ENCODE data around the gene LMF1.

The LMF1 gene

DNA sequence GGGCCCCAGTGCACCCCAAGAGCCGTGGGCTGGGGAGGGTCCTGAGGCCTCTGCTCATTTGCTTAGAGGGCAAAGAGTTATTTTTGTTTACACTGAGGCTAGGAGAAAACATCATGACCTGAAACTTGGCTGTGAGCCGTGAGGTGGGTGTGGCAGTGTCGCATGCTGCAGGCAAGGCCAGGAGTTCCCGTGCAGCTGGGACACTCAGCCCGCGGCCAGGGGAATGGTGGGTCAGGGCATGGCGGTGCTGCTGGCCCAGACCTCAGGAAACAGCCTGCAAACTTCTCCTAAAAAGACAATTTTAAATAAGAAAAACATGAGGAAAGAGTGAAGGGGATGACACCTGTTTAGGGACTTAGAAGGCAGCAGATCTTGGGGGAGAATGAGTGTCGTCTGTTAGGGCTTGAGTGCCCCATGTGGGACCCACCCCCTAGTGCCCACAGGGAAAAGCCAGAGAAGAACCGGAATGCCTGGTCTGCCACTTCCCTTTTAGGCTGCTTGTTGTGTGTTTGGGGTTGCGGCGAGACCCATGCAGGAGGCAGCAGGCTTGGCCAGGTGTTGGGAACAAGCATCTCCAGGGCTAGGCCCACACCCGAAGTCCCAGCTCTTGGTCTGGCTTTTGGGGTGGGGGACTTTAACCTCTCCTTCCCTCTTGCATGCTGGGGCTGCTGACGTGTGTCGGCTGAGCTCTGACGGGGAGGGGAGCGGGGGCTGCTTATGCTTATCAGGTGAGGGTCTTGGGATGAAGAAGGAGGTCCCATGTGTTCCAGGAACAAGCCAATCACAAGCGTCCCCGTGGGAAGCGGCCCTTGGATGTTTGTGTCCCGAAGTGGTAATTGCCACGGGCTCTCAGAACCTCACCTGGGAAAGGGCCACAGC, 89.3 kb downstream of the LMF1 start:
- no peak for DNase-seq (ENCODE audit: low read depth in 2 of 2)

DNA sequence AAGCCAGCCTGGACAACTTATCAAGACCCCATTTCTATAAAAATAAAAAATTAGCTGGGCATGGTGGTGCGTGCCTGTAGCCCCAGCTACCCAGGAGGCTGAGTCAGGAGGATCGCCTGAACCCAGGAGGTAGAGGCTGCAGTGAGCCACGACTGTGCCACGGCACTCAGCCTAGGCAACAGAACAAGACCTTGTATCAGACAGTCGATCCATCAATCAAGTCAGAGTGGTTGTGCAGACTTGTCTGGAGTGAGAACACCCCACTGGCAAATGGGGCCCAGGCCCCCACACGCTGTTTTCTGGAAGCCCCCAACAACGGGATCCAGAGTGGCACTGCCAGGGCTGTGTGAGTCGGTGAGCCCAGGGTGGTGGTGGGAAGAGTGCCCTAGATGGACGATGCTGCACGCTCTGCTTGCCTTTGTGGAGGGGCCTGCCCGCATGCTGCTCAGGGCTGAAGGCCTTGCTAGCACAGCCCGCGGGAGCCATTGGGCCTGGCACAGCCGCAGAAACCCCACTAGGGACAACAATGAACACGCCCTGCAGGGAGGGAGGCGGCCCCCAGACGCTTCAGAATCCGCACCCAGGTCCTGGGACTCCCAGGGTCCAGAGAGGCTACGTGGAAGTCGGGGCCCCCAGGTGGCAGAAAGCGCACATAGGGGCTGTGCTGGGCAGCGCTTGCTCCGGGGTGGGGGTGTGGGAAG, 90.2 kb downstream of the LMF1 start:
- no peak for DNase-seq (ENCODE audit: low read depth in 2 of 2)

DNA sequence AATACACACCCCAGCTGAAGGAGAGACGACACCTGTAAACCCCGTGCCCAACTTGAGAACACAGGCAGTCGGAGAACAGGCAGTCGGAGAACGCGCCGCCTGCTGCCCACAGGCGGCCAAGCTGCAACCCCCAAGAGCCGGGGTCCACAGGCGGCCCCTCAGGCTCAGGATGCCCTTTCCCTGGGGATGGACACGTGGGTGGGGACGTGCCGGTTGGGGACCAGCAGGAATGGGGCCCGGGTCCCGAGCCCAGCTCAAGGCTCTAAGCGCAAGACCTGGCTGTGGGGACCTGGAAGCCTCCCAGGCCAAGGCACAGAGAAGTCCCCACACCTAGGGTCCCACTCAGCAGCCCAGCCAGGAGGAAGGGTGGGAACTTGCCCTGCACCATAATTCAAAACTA, 90.8 kb downstream of the LMF1 start:
- DNase-seq (ENCODE audit: low read depth in 2 of 2), result no peak

DNA sequence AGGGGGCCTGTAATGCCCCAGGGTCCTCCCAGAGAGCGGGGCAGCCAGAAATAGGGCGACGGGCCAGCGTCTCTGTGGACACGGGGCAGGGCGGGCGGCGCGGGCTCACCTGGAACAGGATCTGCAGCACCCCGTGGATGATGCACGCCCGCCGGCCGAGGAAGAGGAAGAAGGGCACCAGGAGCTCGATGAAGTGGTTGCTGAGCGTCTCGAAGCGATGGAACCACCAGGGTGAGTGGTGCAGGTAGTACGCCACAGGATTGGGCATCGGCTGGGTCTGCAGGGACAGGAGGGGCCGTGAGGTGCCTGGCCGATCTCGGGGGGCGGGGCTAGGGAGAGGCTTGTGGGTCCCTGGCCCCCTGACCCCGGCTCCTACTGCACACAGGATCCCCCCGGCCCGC, 91.3 kb downstream of the LMF1 start:
- no peak for DNase-seq (ENCODE audit: low read depth in 2 of 2)

DNA sequence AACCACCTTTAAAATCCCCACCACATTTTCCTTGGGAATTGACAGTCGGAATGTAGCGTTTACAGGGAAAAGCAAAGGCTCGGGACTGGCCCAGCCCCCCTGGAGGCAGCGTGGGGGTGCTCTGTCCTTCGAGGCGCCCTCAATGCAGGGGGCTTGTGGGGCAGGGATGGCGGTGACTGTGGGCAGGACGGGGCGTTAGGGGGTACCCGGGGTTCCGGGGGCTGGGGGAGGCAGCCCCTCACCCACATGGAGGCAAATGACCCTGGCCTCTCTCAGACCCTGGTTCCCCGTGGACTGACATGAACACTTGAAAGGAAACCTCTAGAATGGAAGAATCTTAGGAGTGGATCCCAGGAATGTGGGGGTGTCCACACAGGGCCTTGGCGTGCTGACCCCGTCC, 91.9 kb downstream of the LMF1 start:
- DNase-seq (ENCODE audit: low read depth in 2 of 2), result no peak

DNA sequence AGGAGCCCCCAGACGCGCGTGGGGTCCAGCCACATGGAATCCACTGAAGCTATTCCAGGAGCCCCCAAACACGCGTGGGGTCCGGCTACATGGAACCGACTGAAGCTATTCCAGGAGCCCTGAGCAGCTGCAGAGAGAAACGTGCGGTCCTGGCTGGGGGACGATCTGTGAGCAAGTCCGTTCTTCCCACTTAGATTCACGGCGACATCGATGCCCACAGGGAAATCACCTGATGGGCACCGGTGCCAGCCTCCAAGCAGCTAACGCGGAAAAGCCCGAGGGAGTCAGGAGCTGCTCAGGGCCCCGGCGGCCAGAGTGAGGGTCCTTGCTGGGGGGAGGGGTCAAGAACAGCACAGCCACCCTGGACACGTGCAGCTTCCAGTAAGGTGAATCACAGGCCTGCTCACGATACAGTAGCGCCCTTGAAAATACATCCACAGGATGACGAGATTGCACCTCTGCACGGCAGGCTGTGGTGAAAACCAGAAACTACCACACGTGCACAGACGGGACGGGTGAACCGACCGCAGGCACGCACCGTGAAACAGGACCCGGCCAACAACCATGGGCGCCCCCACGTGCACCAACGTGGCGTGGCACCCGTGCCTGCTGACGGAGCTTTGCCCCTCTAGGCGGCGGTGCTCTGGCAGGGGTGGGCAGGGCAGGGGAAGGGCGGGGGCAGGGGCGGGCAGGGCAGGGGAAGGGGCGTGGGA, 92.6 kb downstream of the LMF1 start:
- no peak for DNase-seq (ENCODE audit: low read depth in 2 of 2)

DNA sequence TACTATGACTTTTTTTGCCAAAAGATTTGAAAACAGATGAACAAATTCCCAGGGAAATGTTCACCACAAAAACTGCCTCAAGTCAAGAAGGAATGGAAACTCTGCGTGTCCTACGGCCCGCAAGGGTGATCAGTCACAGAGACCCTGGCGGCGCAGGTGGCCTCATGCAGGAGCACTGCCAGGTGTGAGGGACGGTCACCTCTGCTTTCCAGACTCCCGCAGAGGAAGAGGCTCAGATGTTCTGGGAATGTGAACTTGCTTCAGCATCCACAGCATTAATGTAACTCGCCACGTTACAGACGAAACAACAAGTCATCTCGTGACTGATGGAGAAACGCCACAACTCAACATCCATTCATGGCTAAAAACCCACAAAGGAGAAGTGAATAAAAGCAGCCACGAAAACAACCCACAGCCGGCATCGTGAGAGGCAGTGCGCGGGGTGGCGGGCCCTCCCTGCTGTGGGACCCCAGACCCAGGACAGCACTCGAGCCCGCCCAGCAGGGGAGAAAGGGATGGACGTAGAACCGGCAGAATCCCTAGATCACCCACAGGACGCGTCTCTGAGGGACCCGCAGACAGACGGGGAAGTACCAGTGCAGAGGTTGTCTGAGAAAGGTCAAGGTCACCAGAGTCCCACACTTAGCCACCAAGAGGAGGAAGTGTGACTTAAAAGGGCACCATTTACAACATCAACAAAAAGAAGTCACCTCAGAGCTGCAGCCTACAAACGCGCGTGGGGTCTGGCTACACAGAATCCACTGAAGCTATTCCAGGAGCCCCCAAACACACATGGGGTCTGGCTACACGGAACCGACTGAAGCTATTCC, 93.3 kb downstream of the LMF1 start:
- no peak for DNase-seq (ENCODE audit: low read depth in 2 of 2)

DNA sequence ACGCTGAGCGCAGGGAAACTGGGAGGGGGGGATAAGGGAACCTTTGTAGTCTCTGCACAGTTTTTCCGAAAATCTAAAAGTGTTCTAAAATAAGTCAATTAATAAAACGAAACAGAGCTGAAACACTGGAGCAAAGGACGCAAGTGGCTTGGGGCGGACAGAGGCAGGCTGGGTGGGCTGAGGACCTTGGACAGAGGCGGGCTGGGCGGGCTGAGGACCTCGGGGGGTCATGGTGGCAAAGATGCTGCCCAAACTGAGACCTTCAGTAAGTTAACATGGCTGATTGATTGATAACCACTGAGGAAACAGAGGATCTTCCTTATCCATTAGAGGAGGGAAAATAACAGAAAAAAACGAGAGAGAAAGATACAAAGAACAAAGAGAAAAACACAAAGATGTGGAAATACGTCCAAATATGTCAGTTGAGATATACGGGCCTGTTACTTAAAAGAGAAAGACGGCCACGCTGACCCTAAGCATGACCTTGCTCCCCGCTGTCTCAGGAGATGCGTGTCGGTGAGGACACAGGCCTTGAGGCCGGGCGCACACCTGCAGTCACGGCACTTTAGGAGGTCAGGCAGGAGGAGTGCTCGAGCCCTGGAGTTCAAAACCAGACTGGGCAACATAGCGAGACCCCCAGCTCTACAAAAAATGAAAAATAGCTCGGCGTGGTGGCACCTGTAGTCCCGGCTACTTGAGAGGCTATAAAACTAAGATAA, 94.1 kb downstream of the LMF1 start:
- no peak for DNase-seq (ENCODE audit: low read depth in 2 of 2)

DNA sequence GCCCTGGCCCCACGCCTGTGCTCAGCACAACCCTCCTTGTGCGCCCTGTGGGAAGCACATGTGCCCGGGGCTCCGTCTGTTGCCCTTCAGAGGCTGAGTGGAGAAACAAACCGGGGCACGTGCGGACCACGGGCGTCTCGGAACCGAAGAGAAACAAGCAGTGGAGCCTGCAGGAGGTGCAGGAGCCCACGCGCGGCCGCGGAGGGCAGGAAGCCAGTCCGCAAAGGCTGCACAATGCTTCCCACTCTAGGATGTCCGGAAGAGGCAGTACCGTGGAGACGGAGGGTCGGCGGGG, 94.8 kb downstream of the LMF1 start:
- no peak for DNase-seq (ENCODE audit: low read depth in 2 of 2)

DNA sequence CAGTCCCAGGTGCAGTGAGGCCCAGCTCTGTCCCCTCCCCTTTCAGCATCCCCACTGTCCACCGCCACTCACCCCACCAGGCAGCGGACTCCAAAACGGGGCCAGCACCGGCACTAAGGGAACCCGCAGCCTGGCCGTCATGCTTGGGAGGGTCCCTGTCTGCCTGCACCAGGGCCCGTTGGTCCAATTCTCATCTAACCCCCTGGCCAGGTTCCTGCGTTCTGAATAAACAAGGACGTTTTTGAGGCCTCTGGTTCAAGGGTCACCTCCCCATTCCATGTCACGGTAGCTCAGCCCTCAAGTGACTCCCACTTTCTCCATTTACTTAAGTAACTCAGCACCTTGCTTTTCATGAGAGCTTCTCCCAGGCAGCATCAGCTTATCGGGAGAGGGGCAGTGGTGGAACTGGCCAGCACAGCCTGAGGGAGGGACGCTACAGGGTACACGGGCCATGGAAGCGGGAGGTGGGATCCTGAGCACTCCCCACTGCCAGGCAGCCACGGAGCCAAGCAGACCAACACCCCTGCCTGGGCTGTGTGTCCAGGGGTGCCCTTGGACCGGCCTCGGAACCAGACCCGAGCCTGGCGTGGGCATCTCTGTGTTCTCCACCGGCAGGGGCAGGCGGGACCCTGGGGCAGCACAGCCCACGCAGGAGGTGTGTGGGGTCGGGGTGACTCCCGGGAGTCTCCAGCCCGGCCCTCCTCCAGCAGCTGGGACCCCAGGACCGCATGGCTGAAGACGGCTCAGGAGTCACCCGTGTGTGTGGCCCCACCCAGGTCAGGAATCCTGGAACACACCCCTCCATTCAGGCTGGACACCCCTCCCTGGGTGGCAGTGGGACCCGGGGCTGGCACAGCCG, 95.4 kb downstream of the LMF1 start:
- DNase-seq (ENCODE audit: low read depth in 2 of 2), result no peak

DNA sequence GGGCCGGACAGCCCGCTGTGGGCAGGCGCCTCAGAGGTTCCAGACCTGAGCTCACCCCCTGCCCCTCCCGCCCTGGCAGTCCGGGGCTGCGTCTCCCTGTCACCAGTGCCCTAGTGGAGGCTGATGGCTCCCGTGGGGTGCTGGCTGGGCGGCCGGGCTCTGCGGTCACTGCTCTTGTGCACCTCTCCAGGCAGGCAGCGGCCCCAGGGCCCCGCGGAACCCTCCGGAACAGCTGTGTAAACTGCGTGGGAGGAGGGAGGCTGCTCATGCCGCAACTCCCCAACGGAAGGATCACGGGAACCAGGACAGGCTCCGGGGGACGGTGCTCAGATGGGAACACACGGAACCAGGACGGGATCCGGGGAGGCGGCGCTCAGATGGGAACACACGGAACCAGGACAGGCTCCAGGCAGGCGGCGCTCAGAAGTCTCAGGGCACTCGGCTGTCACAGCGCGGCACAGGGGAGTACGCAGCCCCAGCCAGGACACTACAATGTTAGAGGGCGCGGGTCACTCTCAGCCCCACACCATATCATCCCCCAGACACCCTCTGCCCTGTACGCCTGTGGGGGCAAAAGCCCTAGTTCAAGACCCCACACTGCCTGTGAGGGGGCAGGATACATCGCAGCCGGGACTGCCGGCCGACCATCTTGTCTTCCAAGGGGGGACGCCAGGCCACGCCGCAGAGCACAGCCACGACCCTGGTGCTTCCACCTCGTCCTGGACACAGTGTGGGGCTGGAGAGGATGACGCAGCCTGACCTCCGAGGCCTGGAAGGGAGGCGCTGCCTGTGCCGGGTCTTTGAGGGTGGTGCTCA, 96.2 kb downstream of the LMF1 start:
- DNase-seq (ENCODE audit: low read depth in 2 of 2), result no peak

DNA sequence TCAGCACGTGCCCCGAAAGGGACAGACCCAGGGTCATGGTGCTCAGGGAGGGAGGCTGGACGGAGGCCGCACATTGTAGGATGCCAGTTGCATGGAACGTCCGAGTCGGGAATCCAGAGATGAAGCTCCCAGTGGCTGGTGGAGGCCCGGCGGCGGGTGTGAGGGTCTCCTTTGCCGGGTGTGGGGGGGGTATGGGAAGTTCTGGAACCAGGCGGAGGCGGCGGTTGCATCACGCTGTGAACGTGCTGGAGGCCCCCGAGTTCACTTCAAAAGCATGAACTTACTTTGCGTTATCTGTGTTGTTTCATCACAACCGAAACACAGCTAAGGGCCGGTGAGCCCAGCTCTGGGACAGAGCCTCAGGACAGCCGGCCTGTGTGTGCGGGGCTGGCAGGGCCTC, 96.9 kb downstream of the LMF1 start:
- DNase-seq (ENCODE audit: low read depth in 2 of 2), result no peak

DNA sequence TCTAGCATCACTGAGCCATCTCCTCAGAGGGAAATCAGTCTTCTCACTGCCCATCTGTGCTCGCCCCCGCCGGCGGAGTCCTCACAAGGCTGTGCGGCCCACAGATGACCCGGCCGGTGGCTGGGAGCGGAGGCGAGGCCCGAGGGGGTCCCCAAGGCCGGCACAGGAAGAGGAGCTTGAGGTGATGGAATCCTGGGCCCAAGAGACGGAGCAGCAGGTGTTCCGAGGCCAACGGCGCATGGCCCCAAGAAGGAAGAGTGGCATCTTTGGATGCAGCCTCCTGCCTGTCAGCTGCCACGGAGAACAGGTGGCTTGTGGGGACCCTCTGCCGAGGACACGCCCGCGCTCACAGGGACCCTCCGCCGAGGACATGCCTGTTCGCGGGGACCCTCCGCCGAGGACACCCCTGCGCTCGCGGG, 97.5 kb downstream of the LMF1 start:
- DNase-seq (ENCODE audit: low read depth in 2 of 2), result no peak

DNA sequence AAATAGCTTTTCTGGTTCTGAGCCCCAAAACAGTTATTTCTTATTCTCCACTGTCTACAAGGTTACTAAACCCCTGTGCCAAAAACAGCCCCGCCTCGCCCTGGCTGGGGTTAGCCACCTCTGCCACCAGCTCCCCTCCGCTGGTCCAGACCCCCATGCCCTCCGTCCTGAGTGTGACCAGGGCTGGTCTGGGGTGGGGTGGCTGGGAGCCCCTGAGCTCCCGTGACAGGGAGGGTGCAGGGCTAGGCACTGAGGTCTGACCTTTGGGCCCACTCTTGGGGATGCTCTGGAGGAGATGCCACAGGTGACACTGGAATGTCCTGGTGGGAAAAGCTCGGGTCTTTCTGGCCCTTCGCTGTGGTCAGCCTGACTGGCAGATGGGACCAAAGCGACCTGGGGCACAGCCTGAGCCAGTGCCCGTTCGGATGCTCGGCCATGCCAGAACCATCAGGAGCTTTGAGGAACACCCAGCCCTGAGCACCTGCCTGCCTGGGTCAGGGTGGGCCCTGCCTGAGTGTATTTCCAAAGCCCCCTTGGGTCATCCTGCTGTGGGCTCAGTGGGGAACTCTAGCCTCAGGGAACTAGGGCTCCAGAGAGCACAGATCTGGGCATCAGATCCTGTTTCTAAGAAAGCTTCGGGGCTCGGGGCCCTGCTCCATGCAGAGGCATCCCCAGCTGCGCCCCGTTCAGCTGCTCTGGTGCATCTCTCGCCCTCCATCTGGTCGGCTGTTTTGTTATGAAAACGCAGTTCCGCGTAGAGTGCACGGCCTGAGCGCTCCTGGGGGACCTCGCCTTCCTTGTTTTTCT, 98.1 kb downstream of the LMF1 start:
- no peak for DNase-seq (ENCODE audit: low read depth in 2 of 2)

DNA sequence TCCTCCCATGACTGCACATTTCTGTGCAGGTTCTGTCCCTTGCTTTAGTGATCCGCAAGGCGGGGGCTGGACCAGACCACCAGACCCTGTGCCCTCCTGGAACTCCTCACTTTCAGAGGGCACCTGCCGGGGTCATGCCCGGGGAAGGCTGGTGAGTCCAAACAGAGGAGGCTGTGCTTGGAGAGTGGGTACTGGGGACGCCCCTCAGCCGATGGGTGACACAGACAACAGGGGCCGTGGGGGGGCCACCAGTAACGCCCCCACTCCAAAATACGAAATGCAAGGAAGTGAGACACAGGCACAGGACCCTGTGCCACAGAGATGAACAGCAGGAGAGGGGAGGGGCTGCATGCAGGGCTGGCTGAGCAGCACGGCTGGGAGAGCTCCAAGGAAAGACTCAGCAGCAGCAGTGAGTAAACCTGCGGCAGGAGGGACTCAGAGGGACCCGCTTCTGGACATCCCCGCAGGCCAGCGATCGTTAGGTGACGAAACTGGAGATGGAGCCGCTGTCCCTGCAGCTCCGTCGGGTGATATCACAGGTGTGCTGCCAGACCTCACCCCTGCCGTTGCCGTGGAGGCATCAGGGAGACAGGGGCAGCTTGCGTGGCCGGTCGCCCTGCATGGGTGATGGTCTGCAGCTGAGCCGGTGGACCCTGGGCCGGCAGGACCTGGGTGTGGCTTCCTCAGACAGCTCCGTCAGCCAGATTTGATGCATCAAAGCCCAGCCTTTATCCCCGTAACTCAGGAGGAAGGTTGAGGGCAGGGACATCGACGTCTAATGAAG, 99.0 kb downstream of the LMF1 start:
- no peak for DNase-seq (ENCODE audit: low read depth in 2 of 2)

DNA sequence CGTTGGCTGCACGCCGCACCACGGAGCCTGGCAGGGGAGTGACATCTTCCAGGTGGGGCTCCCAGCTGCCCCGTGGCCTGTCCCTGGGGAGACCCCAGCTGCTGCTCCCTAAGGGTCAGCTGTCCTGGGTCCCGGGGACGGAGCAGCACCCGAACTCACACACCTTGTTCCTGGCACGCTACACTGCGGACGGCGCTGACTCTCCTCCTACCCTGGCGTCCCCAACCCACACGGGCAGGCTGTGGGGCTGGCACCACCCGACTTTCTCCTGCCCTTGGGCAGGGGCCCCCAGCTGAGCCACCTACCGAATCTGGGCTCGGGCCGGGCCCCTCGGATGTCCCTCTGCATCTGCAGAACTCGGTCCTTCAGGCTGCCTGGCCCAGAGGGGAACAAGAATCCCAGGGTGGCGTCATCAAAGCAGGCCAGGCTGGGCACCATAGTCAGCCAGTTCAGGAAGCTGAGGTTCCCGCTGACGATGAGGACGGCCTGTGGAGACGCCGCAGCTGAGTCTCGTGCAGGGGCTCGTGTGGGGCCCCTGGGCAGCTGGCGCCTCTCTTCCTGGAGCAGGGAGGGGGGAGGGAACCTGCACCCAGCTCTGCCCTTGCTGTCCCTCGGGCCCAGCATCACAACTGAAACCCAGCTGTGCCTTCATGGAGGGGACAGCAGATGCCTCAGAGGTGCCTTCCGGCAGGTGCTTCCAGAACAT, 99.8 kb downstream of the LMF1 start:
- no peak for DNase-seq (ENCODE audit: low read depth in 2 of 2)

Data from stimulated activated CD8-positive, alpha-beta memory T cell treated with anti-CD3 and anti-CD28 coated beads, Interleukin-7, amount 100 ng/mL, for 1 hour (primary cell).